Measurements from ENCODE around the gene CBLN1.
"Not testable (repeated sequence)": the region's sequence is repeated elsewhere in the genome, so short reads cannot be mapped to it uniquely, and the experiment has no call there.

Gene CBLN1

DNA sequence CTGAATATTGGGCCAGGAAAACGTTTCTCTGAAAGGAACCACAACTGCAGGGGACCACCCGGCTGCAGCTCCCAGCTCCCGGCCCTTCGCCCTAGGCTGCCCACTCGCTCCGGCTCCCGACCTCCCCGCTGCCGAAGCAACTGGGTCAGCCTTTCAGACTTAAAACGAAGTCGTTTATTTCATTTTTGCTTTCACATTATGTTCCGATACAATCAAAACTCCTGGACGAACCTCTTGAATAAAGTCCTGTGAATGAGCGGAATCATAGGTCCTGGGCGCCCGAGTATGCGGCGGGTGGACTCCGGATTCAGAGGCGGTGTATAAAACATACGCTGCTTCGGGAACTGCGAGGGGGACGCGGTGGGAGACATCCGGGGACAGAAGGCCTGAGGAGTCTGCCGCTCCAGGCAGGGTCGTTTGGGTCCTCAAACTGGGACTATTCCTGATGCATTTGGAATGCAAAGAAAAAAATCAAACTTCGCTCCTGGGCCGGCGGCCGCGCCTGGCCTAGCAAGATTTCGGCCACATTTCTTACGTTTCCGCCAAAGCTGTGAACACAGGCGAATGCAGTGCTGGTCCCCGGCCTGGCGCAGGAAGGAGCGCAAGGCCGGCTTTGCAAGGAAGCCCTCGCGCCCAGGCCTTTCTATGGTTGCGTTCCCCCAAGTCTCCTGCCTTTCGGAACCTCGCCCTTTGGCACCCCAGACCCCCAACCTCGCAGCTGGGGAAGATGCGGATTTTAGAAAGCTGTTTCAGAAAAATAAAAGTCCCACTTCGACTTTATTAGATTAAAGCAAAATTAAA lies 3.7 kb downstream of the CBLN1 start:
- DNase-seq (ENCODE audit: low read depth) = no peak

DNA sequence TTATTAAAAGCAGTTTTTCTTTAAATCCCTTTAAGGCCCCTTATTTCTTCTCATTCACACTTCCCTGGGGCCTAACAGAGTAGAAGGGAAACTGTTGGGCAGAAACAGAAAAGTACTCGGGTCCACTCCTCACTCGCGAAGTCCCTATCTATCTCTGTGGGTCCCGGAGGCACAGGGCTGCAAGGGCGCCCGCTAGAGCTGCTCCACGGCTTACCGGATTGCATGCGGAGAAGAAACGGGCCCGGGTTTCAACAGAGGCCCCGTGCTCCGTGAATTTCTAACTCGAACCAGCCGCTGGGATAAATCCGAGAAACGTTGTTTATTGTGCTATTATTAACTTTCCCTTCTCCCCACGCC lies 4.3 kb downstream of the CBLN1 start:
- DNase-seq (ENCODE audit: low read depth) = no peak

- no peak for DNase-seq (ENCODE audit: low read depth)
Observed at GRCh38 chr16:49276646-49277385, 4.8 kb downstream of the CBLN1 start.

- DNase-seq (ENCODE audit: low read depth) = no peak
Observed at GRCh38 chr16:49275870-49276269, 5.8 kb downstream of the CBLN1 start.

DNA sequence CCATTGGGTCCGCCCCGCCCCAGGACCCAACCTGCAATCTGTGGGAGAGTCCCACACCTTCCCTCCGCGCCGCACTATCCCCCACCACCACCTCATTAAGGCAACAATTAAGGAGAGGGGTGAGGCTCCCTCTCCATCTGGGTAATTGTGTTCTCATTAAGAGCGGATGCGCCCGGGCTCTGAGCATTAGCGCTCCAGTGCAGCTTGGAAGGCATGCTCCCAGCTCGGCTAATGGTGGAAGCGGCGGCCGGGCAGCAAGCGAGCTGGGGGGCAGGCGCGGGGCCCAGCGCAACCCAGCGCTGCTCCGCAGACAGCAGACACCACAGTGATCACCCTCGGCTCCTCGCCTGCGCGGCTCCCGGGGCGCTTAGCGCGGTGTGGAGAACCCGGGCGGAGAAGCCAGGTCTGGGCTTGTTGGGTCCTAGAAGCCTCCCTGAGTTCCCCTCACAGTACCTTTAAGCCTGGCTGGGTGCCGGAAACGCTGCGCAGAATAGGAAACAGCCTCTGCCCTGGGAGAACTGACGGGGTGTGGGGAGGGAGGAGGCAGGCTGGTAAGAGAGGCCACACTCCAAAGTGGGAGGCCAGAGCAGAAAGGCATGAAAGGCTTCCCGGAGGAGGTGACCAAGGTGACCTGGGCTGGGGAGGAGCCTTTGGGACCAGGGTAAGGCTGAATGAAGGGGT lies 6.4 kb downstream of the CBLN1 start:
- no peak for DNase-seq (ENCODE audit: low read depth)

- DNase-seq (ENCODE audit: low read depth) = no peak
Observed at GRCh38 chr16:49274591-49274990, 7.0 kb downstream of the CBLN1 start.

DNA sequence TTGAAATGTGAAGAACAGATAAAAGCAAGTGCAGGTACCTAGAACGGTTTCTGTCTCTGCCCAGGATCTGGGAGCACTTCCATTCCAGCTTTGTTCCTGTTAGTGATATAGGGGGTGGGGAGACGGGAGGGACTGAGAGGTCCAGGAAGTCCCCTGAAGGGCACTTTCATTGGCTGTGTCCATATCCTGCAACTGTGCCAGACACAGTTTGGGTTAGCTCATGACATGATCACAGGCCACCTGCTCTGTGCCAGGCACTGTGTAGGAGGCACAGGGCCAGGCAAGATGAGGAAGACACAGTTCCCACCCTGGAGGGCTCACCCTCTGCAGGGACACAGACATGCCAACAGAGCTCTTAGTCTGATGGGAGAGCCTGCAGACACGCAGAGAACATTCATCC lies 7.9 kb downstream of the CBLN1 start:
- no peak for DNase-seq (ENCODE audit: low read depth)

DNA sequence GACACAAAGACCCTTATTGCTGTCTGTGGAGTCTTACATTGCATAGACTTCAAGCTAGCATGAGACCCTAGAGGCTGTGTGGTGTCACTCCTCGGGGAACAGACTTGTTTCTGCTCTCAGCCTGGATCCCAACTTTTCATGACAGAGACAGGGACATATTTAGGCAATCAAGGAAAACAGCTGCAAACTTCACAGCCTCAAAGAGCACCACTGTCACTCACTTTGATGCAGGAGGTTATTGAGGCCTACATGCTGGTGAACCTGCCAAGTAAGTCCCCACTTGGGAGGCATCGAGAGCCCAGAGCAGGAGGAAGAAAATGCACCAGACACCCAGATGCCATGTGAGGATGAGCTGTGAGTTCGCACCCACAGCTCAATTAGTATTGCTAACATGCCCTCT lies 10.3 kb downstream of the CBLN1 start:
- no peak for DNase-seq (ENCODE audit: low read depth)

GRCh38 chr16:49269201-49269600 lies 12.4 kb downstream of the CBLN1 start:
- no peak for DNase-seq (ENCODE audit: low read depth)

- DNase-seq (ENCODE audit: low read depth) = no peak
Observed at GRCh38 chr16:49268667-49269066, 13.0 kb downstream of the CBLN1 start.

DNA sequence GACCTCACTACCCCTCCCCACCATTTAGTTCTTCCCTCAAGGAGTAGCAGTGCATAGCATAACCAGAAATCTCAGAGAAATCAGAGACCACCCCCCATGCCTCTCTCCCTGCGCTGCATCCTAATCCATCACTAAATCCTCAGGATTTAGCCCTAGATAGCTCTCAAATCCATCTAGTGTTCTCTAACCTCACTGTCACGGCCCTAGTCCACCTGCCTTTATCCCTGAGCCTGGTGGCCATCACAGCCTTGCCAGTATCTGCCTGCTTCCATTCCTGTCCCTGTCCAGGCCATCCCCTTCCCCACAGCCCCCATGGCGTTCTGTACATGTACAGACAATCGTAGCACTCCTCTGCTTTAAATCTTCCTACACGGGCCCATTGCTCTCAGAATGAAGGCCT lies 19.1 kb downstream of the CBLN1 start:
- no peak for DNase-seq (ENCODE audit: low read depth)

DNA sequence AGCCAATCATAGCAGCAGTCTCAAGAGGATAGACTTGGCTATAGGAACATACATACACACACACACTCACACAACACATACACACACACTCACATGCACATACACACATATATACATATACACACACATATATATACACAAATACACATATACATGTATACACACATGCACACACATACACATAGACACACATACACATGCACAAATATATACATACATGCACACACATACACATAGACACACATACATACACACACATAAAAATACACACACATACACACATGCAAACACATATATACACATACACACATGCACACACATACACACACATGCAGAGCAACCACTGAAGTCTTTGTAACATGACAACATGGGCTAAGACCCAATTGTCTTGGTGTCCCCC lies 19.7 kb downstream of the CBLN1 start:
- DNase-seq (ENCODE audit: low read depth) = no peak

DNA sequence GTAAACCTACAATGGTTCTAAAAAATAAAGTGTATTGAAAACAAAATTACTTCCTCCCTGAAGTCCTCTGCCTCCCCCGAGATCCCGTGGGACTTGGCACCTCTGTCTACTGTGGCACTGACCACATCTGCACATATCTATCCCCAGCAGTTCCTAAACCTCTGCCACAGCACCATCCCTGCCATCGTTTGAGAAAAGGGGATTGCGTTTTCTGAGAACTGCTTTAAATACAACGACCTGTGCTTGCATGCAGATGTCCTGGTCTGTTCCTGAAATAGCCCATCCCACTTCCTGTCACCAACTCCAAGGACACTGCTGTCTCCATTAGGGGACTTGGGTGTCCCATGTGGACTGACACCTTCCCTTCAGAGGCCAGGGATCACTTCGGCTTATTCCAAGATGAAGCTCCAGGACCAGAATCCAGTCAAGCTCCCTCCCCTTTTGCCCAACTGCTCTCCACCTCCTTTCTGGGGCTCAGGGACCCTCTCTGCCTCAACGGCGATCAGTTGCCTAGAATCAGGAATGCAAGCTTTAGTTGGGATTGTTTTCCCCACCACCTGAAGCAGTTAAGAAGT lies 20.6 kb downstream of the CBLN1 start:
- no peak for DNase-seq (ENCODE audit: low read depth)

DNA sequence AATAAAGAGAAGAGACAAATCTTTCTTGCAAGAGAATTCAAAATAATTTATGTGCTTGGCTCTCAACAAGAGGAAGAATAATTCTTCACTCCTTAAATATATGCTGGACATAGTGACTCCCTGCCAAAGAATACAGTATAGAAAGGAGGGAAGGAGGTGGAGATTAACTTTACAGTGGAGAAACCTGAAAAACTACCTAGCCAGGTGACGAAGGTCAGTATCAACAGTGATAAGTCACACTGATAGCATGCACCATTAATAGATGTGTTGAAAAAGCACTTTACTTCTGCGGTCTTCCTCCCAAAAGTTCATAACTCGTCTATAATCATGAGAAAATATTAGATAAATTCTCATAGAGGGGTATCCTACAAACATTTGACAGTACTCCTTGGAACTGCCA lies 21.4 kb downstream of the CBLN1 start:
- DNase-seq (ENCODE audit: low read depth) = no peak

- DNase-seq (ENCODE audit: low read depth) = no peak
Observed at GRCh38 chr16:49259330-49259729, 22.3 kb downstream of the CBLN1 start.

DNA sequence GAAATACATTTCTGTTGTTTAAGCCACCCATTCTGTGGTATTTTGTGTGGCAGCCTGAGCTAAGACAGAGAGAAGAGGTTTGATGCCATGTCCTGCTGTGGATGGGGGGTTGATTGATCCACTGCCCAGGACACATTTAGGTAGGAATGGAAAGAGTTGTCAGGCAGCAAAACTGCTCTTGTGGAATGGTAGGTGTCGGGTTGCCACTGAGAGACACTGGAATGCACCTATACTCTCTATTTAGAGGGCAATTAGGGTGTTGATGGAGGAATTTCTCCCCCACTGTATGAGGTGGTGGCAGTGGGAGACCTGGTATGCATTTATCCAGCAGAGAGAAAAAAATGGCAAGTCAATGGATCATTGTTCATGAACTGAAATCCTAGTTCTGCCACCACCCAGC lies 30.9 kb downstream of the CBLN1 start:
- DNase-seq (ENCODE audit: low read depth) = no peak

DNA sequence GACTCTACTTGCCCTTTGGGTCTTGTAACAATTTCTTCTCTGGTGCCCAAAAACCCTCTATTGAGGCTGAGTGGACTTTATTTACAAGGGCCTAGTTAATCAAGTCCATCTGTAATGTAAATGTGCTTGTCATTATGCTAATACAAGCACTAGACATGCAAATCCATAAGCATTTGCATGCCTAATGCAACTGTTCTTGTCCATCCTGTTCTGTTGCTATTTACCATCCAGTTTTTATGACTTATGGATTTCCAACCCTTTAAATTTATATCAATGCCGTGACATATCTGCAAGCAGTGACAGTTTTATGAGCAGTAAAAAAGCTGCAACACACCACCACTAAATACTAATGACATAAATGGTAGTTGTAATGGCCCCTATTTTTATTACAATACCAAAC lies 33.4 kb downstream of the CBLN1 start:
- no peak for DNase-seq (ENCODE audit: low read depth)

DNA sequence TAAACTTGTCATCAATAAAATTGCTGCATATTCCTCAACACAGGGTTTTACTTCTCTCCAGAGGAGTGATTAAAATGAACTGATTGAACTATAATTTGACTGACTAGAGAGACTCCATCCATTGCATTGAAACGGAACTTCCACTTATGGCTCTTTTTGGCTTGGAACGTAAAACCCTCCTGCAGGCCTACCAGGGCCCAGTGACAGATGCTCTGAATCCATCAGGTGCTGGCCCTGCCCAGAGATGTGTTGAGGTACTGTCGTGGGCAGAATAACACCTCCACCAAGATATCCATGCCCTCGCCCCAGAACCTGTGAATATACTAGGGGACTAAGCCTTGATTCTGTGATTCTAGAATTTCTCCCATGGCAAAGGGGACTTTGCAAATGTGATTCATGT lies 45.4 kb downstream of the CBLN1 start:
- DNase-seq (ENCODE audit: low read depth) = no peak

- DNase-seq (ENCODE audit: low read depth) = not testable (repeated sequence)
Observed at GRCh38 chr16:49228335-49228734, 53.3 kb downstream of the CBLN1 start.
